Osteoblast (primary cell): ENCODE measurements around the gene SLC38A5. TPM values are rescaled to one million over a fixed set of nuclear protein-coding genes. Genes with fewer than 3 reads are reported as not detected.

ENCODE experiments used
- DNase-seq: peaks from one replicate; pipeline ENCODE4 v3.0.0; 2011; ENCODE audit warnings: low spot score, mixed read lengths; ENCODE audit not compliant: insufficient read length; ENCODE audit errors: missing footprints
- H2AFZ ChIP-seq: 2 replicates; pipeline ENCODE4 v1.6.0; 2011; ENCODE audit warnings: mild to moderate bottlenecking, low read length
- H3K27ac ChIP-seq: 2 replicates; pipeline ENCODE4 v1.5.1; 2011; ENCODE audit warnings: mild to moderate bottlenecking, low read depth, low read length, moderate library complexity
- H3K27me3 ChIP-seq: 2 replicates; pipeline ENCODE4 v1.6.0; 2012; ENCODE audit warnings: mild to moderate bottlenecking, control low read depth, inconsistent platforms, low read length, moderate library complexity; ENCODE audit not compliant: insufficient read depth
- H3K36me3 ChIP-seq: 2 replicates; pipeline ENCODE4 v1.5.1; 2011; ENCODE audit warnings: mild to moderate bottlenecking, low read length, control low read depth, moderate library complexity; ENCODE audit not compliant: insufficient read depth
- H3K4me1 ChIP-seq: 2 replicates; pipeline ENCODE4 v1.5.1; 2011; ENCODE audit warnings: mild to moderate bottlenecking, low read length, control low read depth, moderate library complexity; ENCODE audit not compliant: insufficient read depth
- H3K4me2 ChIP-seq: 2 replicates; pipeline ENCODE4 v1.6.0; 2011; ENCODE audit warnings: mild to moderate bottlenecking, low read length; ENCODE audit not compliant: insufficient read depth
- H3K4me3 ChIP-seq: fragments of 200-600 bp; sonication (generic); 3 replicates; pipeline ENCODE4 v1.5.1; 2012; ENCODE audit warnings: mild to moderate bottlenecking, low read length, inconsistent platforms; ENCODE audit not compliant: insufficient read depth
- H3K79me2 ChIP-seq: 2 replicates; pipeline ENCODE4 v1.6.0; 2012; ENCODE audit warnings: mild to moderate bottlenecking, low read length, control low read depth, inconsistent platforms; ENCODE audit not compliant: insufficient read depth
- H3K9me3 ChIP-seq: 2 replicates; pipeline ENCODE4 v1.5.1; 2011; ENCODE audit warnings: low read depth, low read length, control low read depth
- H4K20me1 ChIP-seq: 2 replicates; pipeline ENCODE4 v1.6.0; 2012; ENCODE audit warnings: mild to moderate bottlenecking, low read length, control low read depth; ENCODE audit not compliant: insufficient read depth
- CTCF ChIP-seq: IDR thresholded peaks from 2 replicates; pipeline ENCODE4 v1.5.1; 2011; ENCODE audit warnings: mild to moderate bottlenecking, low read depth, low read length, moderate library complexity; ENCODE audit errors: extremely low read depth
- total RNA-seq: library from RNA; depleted of rRNA; stranded (reverse); fragments of >200 nt; gene quantifications from 2 replicates; pipeline ENCODE4 v1.2.3, GENCODE V29; 2012

The SLC38A5 gene
- total RNA-seq, 1 donor, result 52.8 TPM

GRCh38 chrX:48480583-48480982, 10.5 kb upstream of the SLC38A5 start:
- Histone ChIP-seq H3K9me3 (no peaks in the 10 kb centered on the region), H3K4me2 (no peak overlapping the region), H3K4me1 (no peaks in the 10 kb centered on the region), H3K79me2 (peaks cover 46% of the 10 kb centered on the region), H3K27me3 (no peaks in the 10 kb centered on the region), H2AFZ (no peak overlapping the region), H3K4me3 (no peak overlapping the region), H3K27ac (no peak overlapping the region), H3K36me3 (peaks cover 33% of the 10 kb centered on the region), H4K20me1 (no peaks in the 10 kb centered on the region)
- TF ChIP-seq CTCF, result no peak
- DNase-seq, result no peak

- no peak overlapping the region for H2AFZ ChIP-seq
- peaks cover 49% of the 10 kb centered on the region for H3K79me2 ChIP-seq
- H4K20me1 ChIP-seq, result no peaks in the 10 kb centered on the region
- TF ChIP-seq CTCF, result no peak
- H3K27me3 ChIP-seq, result no peaks in the 10 kb centered on the region
- H3K9me3 ChIP-seq, result no peaks in the 10 kb centered on the region
- peaks cover 32% of the 10 kb centered on the region for H3K36me3 ChIP-seq
- H3K4me2 ChIP-seq, result no peak overlapping the region
- H3K4me3 ChIP-seq, result no peak overlapping the region
- H3K27ac ChIP-seq, result no peak overlapping the region
- no peak for DNase-seq
- H3K4me1 ChIP-seq, result no peaks in the 10 kb centered on the region
Observed at GRCh38 chrX:48480142-48480541, 10.1 kb upstream of the SLC38A5 start.

- Histone ChIP-seq H2AFZ (no peak overlapping the region), H3K4me3 (no peak overlapping the region), H3K9me3 (no peaks in the 10 kb centered on the region), H3K36me3 (peaks cover 32% of the 10 kb centered on the region), H4K20me1 (no peaks in the 10 kb centered on the region), H3K79me2 (peaks cover 55% of the 10 kb centered on the region), H3K27me3 (no peaks in the 10 kb centered on the region), H3K27ac (no peak overlapping the region), H3K4me2 (no peak overlapping the region), H3K4me1 (peaks cover 4% of the 10 kb centered on the region)
- DNase-seq, result no peak
- no peak for TF ChIP-seq CTCF
Observed at GRCh38 chrX:48478806-48479205, 8.7 kb upstream of the SLC38A5 start.

GRCh38 chrX:48477960-48478755, 8.1 kb upstream of the SLC38A5 start:
- no peak for DNase-seq
- peak overlapping the region; percentile 67 for H3K27ac ChIP-seq
- H3K9me3 ChIP-seq, result no peaks in the 10 kb centered on the region
- H2AFZ ChIP-seq, result no peak overlapping the region
- H3K27me3 ChIP-seq, result no peaks in the 10 kb centered on the region
- peak overlapping the region; percentile 91 for H3K4me2 ChIP-seq
- peaks cover 4% of the 10 kb centered on the region for H3K4me1 ChIP-seq
- H3K36me3 ChIP-seq, result peaks cover 26% of the 10 kb centered on the region
- H3K4me3 ChIP-seq, result peak overlapping the region; percentile 90
- no peaks in the 10 kb centered on the region for H4K20me1 ChIP-seq
- peaks cover 55% of the 10 kb centered on the region for H3K79me2 ChIP-seq
- no peak for TF ChIP-seq CTCF
